Measurements from ENCODE around the gene G6PC3.

GRCh38 chr17:44120851-44121605, 50.5 kb downstream of the G6PC3 start:
- TF ChIP-seq, protein P1, sequence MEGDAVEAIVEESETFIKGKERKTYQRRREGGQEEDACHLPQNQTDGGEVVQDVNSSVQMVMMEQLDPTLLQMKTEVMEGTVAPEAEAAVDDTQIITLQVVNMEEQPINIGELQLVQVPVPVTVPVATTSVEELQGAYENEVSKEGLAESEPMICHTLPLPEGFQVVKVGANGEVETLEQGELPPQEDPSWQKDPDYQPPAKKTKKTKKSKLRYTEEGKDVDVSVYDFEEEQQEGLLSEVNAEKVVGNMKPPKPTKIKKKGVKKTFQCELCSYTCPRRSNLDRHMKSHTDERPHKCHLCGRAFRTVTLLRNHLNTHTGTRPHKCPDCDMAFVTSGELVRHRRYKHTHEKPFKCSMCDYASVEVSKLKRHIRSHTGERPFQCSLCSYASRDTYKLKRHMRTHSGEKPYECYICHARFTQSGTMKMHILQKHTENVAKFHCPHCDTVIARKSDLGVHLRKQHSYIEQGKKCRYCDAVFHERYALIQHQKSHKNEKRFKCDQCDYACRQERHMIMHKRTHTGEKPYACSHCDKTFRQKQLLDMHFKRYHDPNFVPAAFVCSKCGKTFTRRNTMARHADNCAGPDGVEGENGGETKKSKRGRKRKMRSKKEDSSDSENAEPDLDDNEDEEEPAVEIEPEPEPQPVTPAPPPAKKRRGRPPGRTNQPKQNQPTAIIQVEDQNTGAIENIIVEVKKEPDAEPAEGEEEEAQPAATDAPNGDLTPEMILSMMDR (IDR thresholded peaks at IDR 0.05) = no peak
- no peak for TF ChIP-seq POLR2A (IDR thresholded peaks at IDR 0.05)

All from esophagus squamous epithelium (tissue), 4 donors.